OCI-LY7 (cell line): ENCODE measurements around the gene GOT1. TPM values are rescaled to one million over a fixed set of nuclear protein-coding genes. Genes with fewer than 3 reads are reported as not detected.

ENCODE experiments used
- BruUV-seq: library from RNA; stranded (reverse); fragments of 400-500 nt; replicated peaks from 2 replicates; lab custom pipeline; 2021; lab: Mats Ljungman, UMichigan
- CTCF ChIA-PET: fragments of 300-600 bp; sonication (Branson Sonifier 250); formaldehyde crosslinking; loops from one replicate; lab custom pipeline; 2022; ENCODE audit warnings: antibody characterized with exemption; ENCODE audit not compliant: unreplicated experiment; lab: Charles Lee
- POLR2A ChIA-PET: fragments of 300-600 bp; sonication (Branson Sonifier 250); formaldehyde crosslinking; loops from one replicate; lab custom pipeline; 2022; ENCODE audit warnings: antibody characterized with exemption; lab: Charles Lee
- DNase-seq: peaks from one replicate; pipeline ENCODE4 v3.0.0-alpha.2; 2015; ENCODE audit warnings: low spot score
- H2AFZ ChIP-seq: fragments of 200-600 bp; sonication (generic), shearing (Covaris generic); 2 replicates; pipeline ENCODE4 v1.6.1; 2014; ENCODE audit warnings: mild to moderate bottlenecking, antibody characterized with exemption, low read length, moderate library complexity
- H3K27ac ChIP-seq: fragments of 200-600 bp; sonication (generic); 2 replicates; pipeline ENCODE4 v1.5.1; 2014; ENCODE audit warnings: mixed run types, low read depth, mild to moderate bottlenecking, moderate library complexity, low read length, inconsistent platforms; ENCODE audit not compliant: poor library complexity, severe bottlenecking
- H3K36me3 ChIP-seq: fragments of 200-600 bp; sonication (generic); 2 replicates; pipeline ENCODE4 v1.6.1; 2014; ENCODE audit warnings: mild to moderate bottlenecking, antibody characterized with exemption, low read length, moderate library complexity, mixed read lengths; ENCODE audit not compliant: insufficient read depth
- H3K4me1 ChIP-seq: fragments of 200-600 bp; sonication (generic); 2 replicates; pipeline ENCODE4 v1.5.1; 2014; ENCODE audit warnings: mild to moderate bottlenecking, low read length; ENCODE audit not compliant: insufficient read depth, poor library complexity, severe bottlenecking
- H3K4me2 ChIP-seq: fragments of 200-600 bp; sonication (generic); 2 replicates; pipeline ENCODE4 v1.6.1; 2014; ENCODE audit warnings: mild to moderate bottlenecking, low read length
- H3K4me3 ChIP-seq: fragments of 200-600 bp; sonication (generic); 2 replicates; pipeline ENCODE4 v1.5.1; 2014; ENCODE audit warnings: mild to moderate bottlenecking, low read depth, low read length; ENCODE audit not compliant: poor library complexity, severe bottlenecking
- H3K79me2 ChIP-seq: fragments of 200-600 bp; sonication (generic); 2 replicates; pipeline ENCODE4 v1.6.1; 2016; ENCODE audit warnings: low read depth, mild to moderate bottlenecking, low read length, moderate library complexity, mixed read lengths; ENCODE audit not compliant: insufficient read depth
- H3K9me2 ChIP-seq: fragments of 200-600 bp; sonication (generic); 2 replicates; pipeline ENCODE4 v1.6.1; 2016; ENCODE audit warnings: mild to moderate bottlenecking, low read length, mixed read lengths; ENCODE audit not compliant: insufficient read depth
- H3K9me3 ChIP-seq: fragments of 200-600 bp; sonication (generic); 2 replicates; pipeline ENCODE4 v1.6.1; 2014; ENCODE audit warnings: mild to moderate bottlenecking, mixed run types, low read length, mixed read lengths
- H4K20me1 ChIP-seq: fragments of 200-600 bp; sonication (generic); 2 replicates; pipeline ENCODE4 v1.6.1; 2014; ENCODE audit warnings: mild to moderate bottlenecking, antibody characterized with exemption, low read length, moderate library complexity, mixed read lengths; ENCODE audit not compliant: insufficient read depth
- EZH2phosphoT487 ChIP-seq: fragments of 200-600 bp; sonication (generic); IDR thresholded peaks from 2 replicates; pipeline ENCODE4 v1.6.1; 2018; ENCODE audit warnings: low read depth, borderline replicate concordance, mild to moderate bottlenecking, mixed run types, antibody characterized with exemption, low read length, moderate library complexity, mixed read lengths
- intact Hi-C: fragments of 100-400 bp; cut with micrococcal nuclease; formaldehyde crosslinking; loops from one replicate; pipeline ENCODE4 v1.10.0; 2022; ENCODE audit not compliant: unreplicated experiment
- total RNA-seq, 2 experiments: library from RNA; depleted of rRNA in 1 of 2; stranded (reverse); fragments of >200 nt in 1 of 2; shearing (Covaris generic) in 1 of 2; gene quantifications; 2 replicates each; pipeline ENCODE4 v1.2.3, GENCODE V29; 2014 to 2022
- TF ChIP-seq, protein P1 (sequence below): fragments of 200-600 bp; sonication (generic); conservative IDR thresholded peaks from 2 replicates; pipeline ENCODE4 v1.5.1; 2014; ENCODE audit warnings: mild to moderate bottlenecking, antibody characterized with exemption, low read length, moderate library complexity, mixed read lengths

GOT1 gene
- total RNA-seq, 2 experiments from 2014 or later = 26.4 to 50.4 TPM

DNA sequence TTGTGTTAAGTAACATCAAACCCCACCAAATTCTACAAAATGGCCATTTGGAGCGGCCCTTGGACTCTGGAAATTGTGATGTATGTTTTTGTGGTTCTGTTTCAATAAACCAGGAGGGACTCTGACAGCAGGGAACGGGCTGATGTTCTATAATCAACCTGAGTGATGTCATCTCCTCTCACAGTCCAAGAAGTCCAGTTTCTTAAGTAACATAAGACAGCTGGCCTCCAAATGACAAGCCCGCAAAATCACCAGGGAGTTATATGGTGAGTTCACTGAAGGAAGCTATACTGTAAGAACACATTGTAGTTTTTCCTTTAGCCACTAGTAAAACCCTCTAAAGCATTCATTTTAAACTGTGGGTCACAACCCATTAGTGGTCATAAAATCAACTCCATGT, 34.0 kb downstream of the GOT1 start:
- BruUV-seq = no TSS peak
- no peaks in the 10 kb centered on the region for H3K9me3 ChIP-seq
- CTCF ChIA-PET = no interaction called here
- H3K4me1 ChIP-seq = no peaks in the 10 kb centered on the region
- TF ChIP-seq EZH2phosphoT487 = no peak
- TF ChIP-seq, protein P1, sequence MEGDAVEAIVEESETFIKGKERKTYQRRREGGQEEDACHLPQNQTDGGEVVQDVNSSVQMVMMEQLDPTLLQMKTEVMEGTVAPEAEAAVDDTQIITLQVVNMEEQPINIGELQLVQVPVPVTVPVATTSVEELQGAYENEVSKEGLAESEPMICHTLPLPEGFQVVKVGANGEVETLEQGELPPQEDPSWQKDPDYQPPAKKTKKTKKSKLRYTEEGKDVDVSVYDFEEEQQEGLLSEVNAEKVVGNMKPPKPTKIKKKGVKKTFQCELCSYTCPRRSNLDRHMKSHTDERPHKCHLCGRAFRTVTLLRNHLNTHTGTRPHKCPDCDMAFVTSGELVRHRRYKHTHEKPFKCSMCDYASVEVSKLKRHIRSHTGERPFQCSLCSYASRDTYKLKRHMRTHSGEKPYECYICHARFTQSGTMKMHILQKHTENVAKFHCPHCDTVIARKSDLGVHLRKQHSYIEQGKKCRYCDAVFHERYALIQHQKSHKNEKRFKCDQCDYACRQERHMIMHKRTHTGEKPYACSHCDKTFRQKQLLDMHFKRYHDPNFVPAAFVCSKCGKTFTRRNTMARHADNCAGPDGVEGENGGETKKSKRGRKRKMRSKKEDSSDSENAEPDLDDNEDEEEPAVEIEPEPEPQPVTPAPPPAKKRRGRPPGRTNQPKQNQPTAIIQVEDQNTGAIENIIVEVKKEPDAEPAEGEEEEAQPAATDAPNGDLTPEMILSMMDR = no peak
- no peaks in the 10 kb centered on the region for H3K9me2 ChIP-seq
- no peak for DNase-seq
- intact Hi-C loops = loop anchor here (10.0 kb wide), 1 partner anchor 318 kb away; no protein-coding TSS in a partner anchor
- no peaks in the 10 kb centered on the region for H3K79me2 ChIP-seq
- H3K27ac ChIP-seq = no peak overlapping the region
- H3K36me3 ChIP-seq = peaks cover 44% of the 10 kb centered on the region; the same call in 1 of the 2 replicates
- POLR2A ChIA-PET = interaction anchor here (0.6 kb wide), 1 partner anchor 161 kb away, joined by 4 read pairs; no protein-coding TSS in a partner anchor
- no peaks in the 10 kb centered on the region for H4K20me1 ChIP-seq
- H3K4me3 ChIP-seq = no peak overlapping the region
- no peak overlapping the region for H2AFZ ChIP-seq
- no peak overlapping the region for H3K4me2 ChIP-seq

DNA sequence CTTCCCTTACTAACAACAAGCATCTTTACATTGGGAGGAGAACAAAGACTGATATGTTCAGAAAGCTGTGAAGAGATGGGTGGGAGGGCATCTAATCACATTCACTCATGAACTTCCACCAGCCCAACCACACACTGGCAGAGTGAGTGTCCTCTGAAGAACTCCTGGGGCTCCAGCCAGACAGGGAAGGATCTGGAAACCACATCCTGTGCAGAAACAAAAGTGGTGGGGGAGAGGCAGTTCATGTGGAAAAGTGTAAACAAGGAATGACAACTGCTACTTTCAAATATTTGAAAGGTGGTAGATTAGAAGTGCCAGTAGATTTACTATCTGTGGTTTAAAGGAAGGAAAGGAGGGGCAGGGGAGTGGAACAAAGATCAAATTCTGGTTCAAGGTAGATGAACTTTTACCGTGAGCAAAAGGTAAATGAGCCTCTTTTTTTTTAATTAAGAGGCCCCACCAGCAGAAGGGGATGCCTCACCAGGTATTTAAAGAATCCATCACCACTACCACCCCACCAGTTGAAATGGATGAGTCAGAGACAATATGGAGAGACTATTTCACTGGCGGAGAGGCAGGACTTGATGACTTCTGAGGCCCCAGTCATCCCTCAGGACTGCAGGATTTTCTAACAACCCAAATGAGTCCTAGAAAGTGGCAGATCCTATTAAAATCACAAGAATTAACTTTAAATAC, 34.5 kb downstream of the GOT1 start:
- Histone ChIP-seq H2AFZ (no peak overlapping the region), H3K79me2 (no peaks in the 10 kb centered on the region), H3K36me3 (peaks cover 39% of the 10 kb centered on the region; the same call in 1 of the 2 replicates), H4K20me1 (no peaks in the 10 kb centered on the region), H3K9me3 (no peaks in the 10 kb centered on the region), H3K4me1 (no peaks in the 10 kb centered on the region), H3K4me2 (no peak overlapping the region), H3K27ac (no peak overlapping the region), H3K9me2 (no peaks in the 10 kb centered on the region), H3K4me3 (no peak overlapping the region)
- no peak for DNase-seq
- intact Hi-C loops = loop anchor here (10.0 kb wide), 1 partner anchor 319 kb away; no protein-coding TSS in a partner anchor
- ChIA-PET POLR2A (interaction anchor here (0.6 kb wide), 1 partner anchor 161 kb away, joined by 4 read pairs; no protein-coding TSS in a partner anchor), CTCF (no interaction called here)
- TF ChIP-seq, protein P1 = no peak
- TF ChIP-seq EZH2phosphoT487 = no peak
- no TSS peak for BruUV-seq

DNA sequence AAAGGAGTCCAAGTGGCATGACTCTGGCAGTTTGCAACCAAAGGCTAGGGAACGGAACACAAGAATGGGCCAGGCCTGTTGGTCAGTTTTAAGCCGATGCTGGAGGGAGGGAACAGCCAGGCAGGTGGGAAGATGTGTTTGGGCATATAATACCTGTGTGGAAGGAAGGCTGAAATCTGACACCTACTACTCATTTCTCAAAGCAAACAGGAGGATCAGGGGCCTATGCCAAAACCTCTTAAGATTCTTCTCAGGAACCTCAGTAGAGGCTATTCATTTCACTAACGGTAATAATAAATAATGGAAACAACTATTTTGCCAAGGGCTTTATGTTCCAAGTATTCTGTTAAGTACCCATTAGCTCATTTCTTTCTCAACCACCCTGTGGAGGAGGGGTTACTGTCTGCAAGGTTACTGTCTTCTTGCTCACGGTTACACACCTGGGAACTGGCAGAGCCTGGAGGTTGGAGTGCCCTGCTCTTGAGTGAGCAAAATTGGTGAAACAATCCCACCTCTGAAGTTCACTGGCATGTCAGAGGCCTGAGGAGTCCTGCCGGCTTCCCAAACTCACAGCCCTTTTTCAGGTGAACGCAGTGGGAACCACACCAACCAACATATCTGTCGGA, 35.5 kb downstream of the GOT1 start:
- Histone ChIP-seq H4K20me1 (no peaks in the 10 kb centered on the region), H3K9me3 (no peaks in the 10 kb centered on the region), H3K4me1 (no peaks in the 10 kb centered on the region), H3K9me2 (no peaks in the 10 kb centered on the region), H3K79me2 (no peaks in the 10 kb centered on the region), H3K4me2 (no peak overlapping the region), H3K4me3 (no peak overlapping the region), H2AFZ (no peak overlapping the region), H3K27ac (no peak overlapping the region), H3K36me3 (peaks cover 34% of the 10 kb centered on the region; the same call in 1 of the 2 replicates)
- TF ChIP-seq, protein P1 = no peak
- TF ChIP-seq EZH2phosphoT487 = no peak
- BruUV-seq = no TSS peak
- no peak for DNase-seq
- intact Hi-C loops = loop anchor here (5.0 to 10.0 kb wide), 2 partner anchors 152 to 320 kb away; no protein-coding TSS in a partner anchor
- ChIA-PET POLR2A (no interaction called here), CTCF (no interaction called here)
